Sigmoid colon (tissue), 7 donors: ENCODE measurements around the gene ANTXR1. TPM values are rescaled to one million over a fixed set of nuclear protein-coding genes. Genes with fewer than 3 reads are reported as not detected.

Experiments used
- DNase-seq: peaks from one replicate; pipeline ENCODE4 v3.0.0-alpha.2; 2019
- H3K27ac ChIP-seq, 4 donors: fragments of 200-600 bp; sonication (generic); one replicate each; pipeline ENCODE4 v1.5.1; 2016 to 2019; ENCODE audit warnings: mild to moderate bottlenecking in 1 of 4
- H3K27me3 ChIP-seq, 3 donors: fragments of 200-600 bp; sonication (generic); one replicate each; pipeline ENCODE4 v1.5.1; 2019; ENCODE audit warnings: mild to moderate bottlenecking in 1 of 3
- H3K36me3 ChIP-seq, 4 donors: fragments of 200-600 bp; sonication (generic); one replicate each; pipeline ENCODE4 v1.5.1; 2016 to 2019
- H3K4me1 ChIP-seq, 4 donors: fragments of 200-600 bp; sonication (generic); one replicate each; pipeline ENCODE4 v1.5.1; 2017 to 2019
- H3K4me3 ChIP-seq, 4 donors: fragments of 200-600 bp; sonication (generic); one replicate each; pipeline ENCODE4 v1.5.1; 2017 to 2019; ENCODE audit warnings: mild to moderate bottlenecking in 2 of 4, moderate library complexity in 1 of 4
- H3K9me3 ChIP-seq, 4 donors: fragments of 200-600 bp in 3 of 4; sonication (generic) in 3 of 4; one replicate each; pipeline versions ENCODE4 v1.5.1 to v1.6.1; 2013 to 2019
- EP300 ChIP-seq, 4 donors: sonication (generic); formaldehyde crosslinking; IDR thresholded peaks; one replicate each; pipeline ENCODE4 v1.6.1; 2017; ENCODE audit warnings: antibody characterized with exemption in 4 of 4
- POLR2A ChIP-seq, 2 donors: fragments of 450-650 bp; IDR thresholded peaks; one replicate each; pipeline ENCODE4 v1.6.1; 2016; ENCODE audit warnings: antibody characterized with exemption in 2 of 2, mild to moderate bottlenecking in 2 of 2, moderate library complexity in 2 of 2
- POLR2AphosphoS5 ChIP-seq, 4 donors: sonication (generic); formaldehyde crosslinking; IDR thresholded peaks; one replicate each; pipeline ENCODE4 v1.6.1; 2017; ENCODE audit warnings: antibody characterized with exemption in 4 of 4
- WGBS, 2 donors: extraction: QIAGEN DNeasy Blood & Tissue Kit; methylation state at CpG; one replicate each; pipeline ENCODE4 v1.1.7; 2013; 5-methylcytosine and 5-hydroxymethylcytosine counted together
- intact Hi-C: fragments of 100-400 bp; cut with DNase I; formaldehyde crosslinking; loops from one replicate; pipeline ENCODE4 v1.15.1; 2023
- polyA plus RNA-seq, 3 donors: library from polyadenylated mRNA; stranded (reverse); fragments of 200-250 nt; gene quantifications; one replicate each; pipeline ENCODE4 v1.2.3, GENCODE V29; 2013
- total RNA-seq, 4 donors: library from RNA; depleted of rRNA; stranded (reverse); fragments of >200 nt; gene quantifications; one replicate each; pipeline ENCODE4 v1.1.0, GENCODE V29; 2016
- TF ChIP-seq, protein P1 (sequence below), 4 experiments: fragments of 450-650 bp in 3 of 4; fragments of 200-600 bp in 1 of 4; IDR thresholded peaks; one replicate each; pipeline ENCODE4 v1.5.1; 2016 to 2019; ENCODE audit warnings: antibody characterized with exemption in 4 of 4, mild to moderate bottlenecking in 3 of 4, moderate library complexity in 2 of 4
- donor health status: healthy with polysubstance abuse.
- donor health status: Bipolar disorder and iron deficiency.
- donor health status: healthy.

ANTXR1 gene
- total and polyA plus RNA-seq, 7 donors, result 3.0 to 79.8 (median 44.6) TPM

- H3K27ac ChIP-seq, result no peak overlapping the region
- TF ChIP-seq, protein P1, sequence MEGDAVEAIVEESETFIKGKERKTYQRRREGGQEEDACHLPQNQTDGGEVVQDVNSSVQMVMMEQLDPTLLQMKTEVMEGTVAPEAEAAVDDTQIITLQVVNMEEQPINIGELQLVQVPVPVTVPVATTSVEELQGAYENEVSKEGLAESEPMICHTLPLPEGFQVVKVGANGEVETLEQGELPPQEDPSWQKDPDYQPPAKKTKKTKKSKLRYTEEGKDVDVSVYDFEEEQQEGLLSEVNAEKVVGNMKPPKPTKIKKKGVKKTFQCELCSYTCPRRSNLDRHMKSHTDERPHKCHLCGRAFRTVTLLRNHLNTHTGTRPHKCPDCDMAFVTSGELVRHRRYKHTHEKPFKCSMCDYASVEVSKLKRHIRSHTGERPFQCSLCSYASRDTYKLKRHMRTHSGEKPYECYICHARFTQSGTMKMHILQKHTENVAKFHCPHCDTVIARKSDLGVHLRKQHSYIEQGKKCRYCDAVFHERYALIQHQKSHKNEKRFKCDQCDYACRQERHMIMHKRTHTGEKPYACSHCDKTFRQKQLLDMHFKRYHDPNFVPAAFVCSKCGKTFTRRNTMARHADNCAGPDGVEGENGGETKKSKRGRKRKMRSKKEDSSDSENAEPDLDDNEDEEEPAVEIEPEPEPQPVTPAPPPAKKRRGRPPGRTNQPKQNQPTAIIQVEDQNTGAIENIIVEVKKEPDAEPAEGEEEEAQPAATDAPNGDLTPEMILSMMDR (IDR thresholded peaks at IDR 0.05), result peak in 3 of 4 experiments; percentile 26 to 51 (median 29)
- TF ChIP-seq POLR2AphosphoS5 (IDR thresholded peaks at IDR 0.05), result no peak
- no peaks in the 10 kb centered on the region for H3K27me3 ChIP-seq
- no peaks in the 10 kb centered on the region for H3K9me3 ChIP-seq
- 44 to 55% methylated on average over 4 of the region's 4 CpGs for WGBS, 2 donors
- H3K36me3 ChIP-seq, result no peaks in the 10 kb centered on the region
- DNase-seq, result no peak
- H3K4me1 ChIP-seq, result peaks cover 0 to 40% (median 24%) of the 10 kb centered on the region in 4 donors
- intact Hi-C loops, result no loop called here
- H3K4me3 ChIP-seq, result no peak overlapping the region
These were observed 13.0 kb downstream of the ANTXR1 start for GRCh38 chr2:69026026-69026425.

DNA sequence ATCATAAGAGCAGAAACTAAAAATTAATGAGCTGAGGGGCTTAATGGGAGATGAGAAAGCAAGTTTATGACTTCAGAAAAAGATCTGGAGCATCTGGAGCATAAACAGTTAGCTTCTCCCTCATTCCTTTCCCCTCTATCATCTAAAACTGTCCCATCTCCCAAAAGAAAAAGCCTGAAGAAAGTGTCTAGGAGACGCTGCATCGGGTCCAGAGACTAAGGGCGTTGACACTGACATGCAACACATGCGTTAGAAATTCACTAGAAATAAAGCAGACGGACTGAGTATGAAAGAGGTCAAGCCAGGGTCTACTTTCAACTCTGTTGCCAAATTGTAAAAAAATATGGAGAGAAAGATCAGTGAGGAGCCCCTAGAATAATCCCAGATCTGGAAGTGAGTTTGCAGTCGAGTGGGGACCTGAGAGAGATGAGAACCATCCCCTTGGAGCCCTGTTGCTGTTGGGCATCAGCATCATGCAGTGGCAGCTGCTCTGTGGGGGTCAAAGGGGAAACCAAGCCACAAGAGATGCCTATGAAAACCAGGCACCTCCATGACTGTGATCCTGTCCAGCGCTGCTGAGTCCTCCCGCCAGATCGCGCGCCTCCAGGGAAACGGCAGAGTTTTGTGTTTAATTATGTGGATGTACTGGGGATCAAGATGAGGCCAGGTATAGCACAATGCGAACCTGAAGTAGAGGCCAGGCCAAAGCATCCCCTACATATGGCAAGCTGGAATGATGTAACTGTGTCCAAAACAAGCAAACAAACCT lies 13.9 kb downstream of the ANTXR1 start:
- Histone ChIP-seq H3K27me3 (no peaks in the 10 kb centered on the region), H3K4me3 (no peak overlapping the region), H3K27ac (peak overlapping the region in 1 of 4 donors; percentile 1), H3K9me3 (no peaks in the 10 kb centered on the region), H3K4me1 (peaks cover 0 to 40% (median 23%) of the 10 kb centered on the region in 4 donors), H3K36me3 (no peaks in the 10 kb centered on the region)
- DNase-seq, result no peak
- WGBS, 2 donors, result 83 to 89% methylated on average over 13 of the region's 13 CpGs
- TF ChIP-seq POLR2AphosphoS5 (IDR thresholded peaks at IDR 0.05) (no peak), EP300 (IDR thresholded peaks at IDR 0.05) (no peak), POLR2A (IDR thresholded peaks at IDR 0.05) (no peak)
- TF ChIP-seq, protein P1 (IDR thresholded peaks at IDR 0.05), result no peak
- intact Hi-C loops, result no loop called here

GRCh38 chr2:69030800-69031428 lies 17.9 kb downstream of the ANTXR1 start:
- Histone ChIP-seq H3K27me3 (no peaks in the 10 kb centered on the region), H3K4me1 (peaks cover 0 to 44% (median 27%) of the 10 kb centered on the region in 4 donors), H3K9me3 (no peaks in the 10 kb centered on the region), H3K36me3 (no peaks in the 10 kb centered on the region), H3K27ac (no peak overlapping the region), H3K4me3 (no peak overlapping the region)
- WGBS, 2 donors, result 47 to 79% methylated on average over 6 of the region's 6 CpGs
- DNase-seq, result no peak
- intact Hi-C loops, result no loop called here
- TF ChIP-seq POLR2AphosphoS5 (IDR thresholded peaks at IDR 0.05) (no peak), POLR2A (IDR thresholded peaks at IDR 0.05) (no peak), EP300 (IDR thresholded peaks at IDR 0.05) (no peak)
- TF ChIP-seq, protein P1 (IDR thresholded peaks at IDR 0.05), result no peak

DNA sequence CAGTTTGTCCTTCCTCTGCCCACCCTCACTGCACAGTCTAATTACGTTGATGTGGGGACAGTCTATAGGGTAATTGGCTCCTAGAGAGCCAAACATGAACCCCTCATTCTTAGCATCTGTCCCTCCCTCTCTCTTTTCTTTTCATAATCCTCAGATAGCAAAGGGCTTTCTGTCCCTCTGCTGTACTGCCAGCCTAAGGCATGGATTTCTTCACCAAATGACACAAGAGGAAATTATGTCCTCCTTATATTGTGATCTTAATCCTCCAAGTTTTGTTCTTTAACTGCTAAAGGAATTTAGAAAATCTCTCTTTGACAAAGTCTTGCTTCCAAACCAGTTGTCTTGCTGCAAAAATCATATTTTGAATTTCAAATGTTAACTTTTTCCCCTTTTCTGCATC lies 18.5 kb downstream of the ANTXR1 start:
- intact Hi-C loops, result no loop called here
- H3K27ac ChIP-seq, result no peak overlapping the region
- H3K4me1 ChIP-seq, result peaks cover 0 to 38% (median 22%) of the 10 kb centered on the region in 4 donors

More for the DNA sequence above, 18.5 kb downstream of the ANTXR1 start:
- DNase-seq, result no peak
- no peaks in the 10 kb centered on the region for H3K27me3 ChIP-seq
- TF ChIP-seq POLR2AphosphoS5 (IDR thresholded peaks at IDR 0.05) (no peak), EP300 (IDR thresholded peaks at IDR 0.05) (no peak), POLR2A (IDR thresholded peaks at IDR 0.05) (no peak)
- TF ChIP-seq, protein P1 (IDR thresholded peaks at IDR 0.05), result no peak
- H3K4me3 ChIP-seq, result no peak overlapping the region
- H3K36me3 ChIP-seq, result no peaks in the 10 kb centered on the region
- H3K9me3 ChIP-seq, result no peaks in the 10 kb centered on the region
- 86 to 90% methylated on average over 1 of the region's 1 CpG for WGBS, 2 donors
